Stimulated activated CD4-positive, alpha-beta T cell treated with anti-CD3 and anti-CD28 coated beads, TNF-alpha, amount 100 ng/mL, for 1 hour (primary cell): ENCODE measurements around the gene ITIH1.
"Not testable (repeated sequence)": the region's sequence is repeated elsewhere in the genome, so short reads cannot be mapped to it uniquely, and the experiment has no call there.

ENCODE experiments used
- DNase-seq, 3 donors: peaks; one replicate each; pipeline ENCODE4 v3.0.0-alpha.2; 2020; ENCODE audit warnings: low read depth in 3 of 3, low spot score in 1 of 3

ITIH1 gene

GRCh38 chr3:52774901-52775864, 2.2 kb upstream of the ITIH1 start:
- DNase-seq = no peak

- no peak for DNase-seq
Measured at GRCh38 chr3:52775877-52776276, 1.5 kb upstream of the ITIH1 start.

- DNase-seq = not testable (repeated sequence)
Measured at GRCh38 chr3:52776486-52776885, 913 bp upstream of the ITIH1 start.

GRCh38 chr3:52777959-52778805, 783 bp downstream of the ITIH1 start:
- DNase-seq = no peak

- no peak for DNase-seq
Measured at GRCh38 chr3:52779011-52779836, 1.8 kb downstream of the ITIH1 start.

- DNase-seq = no peak
Measured at GRCh38 chr3:52779837-52780585, 2.6 kb downstream of the ITIH1 start.

- DNase-seq = no peak
Measured at GRCh38 chr3:52781741-52782140, 4.3 kb downstream of the ITIH1 start.

- DNase-seq = no peak
Measured at GRCh38 chr3:52782412-52783210, 5.2 kb downstream of the ITIH1 start.

- DNase-seq = no peak
Measured at GRCh38 chr3:52783211-52783555, 5.8 kb downstream of the ITIH1 start.

GRCh38 chr3:52784021-52784621, 6.7 kb downstream of the ITIH1 start:
- no peak for DNase-seq

- no peak for DNase-seq
Measured at GRCh38 chr3:52784931-52785590, 7.7 kb downstream of the ITIH1 start.

- DNase-seq = no peak
Measured at GRCh38 chr3:52786330-52787215, 9.2 kb downstream of the ITIH1 start.

- no peak for DNase-seq
Measured at GRCh38 chr3:52787246-52787645, 9.8 kb downstream of the ITIH1 start.

GRCh38 chr3:52787672-52788625, 10.6 kb downstream of the ITIH1 start:
- no peak for DNase-seq

- DNase-seq = no peak
Measured at GRCh38 chr3:52788890-52789745, 11.7 kb downstream of the ITIH1 start.

- DNase-seq = no peak
Measured at GRCh38 chr3:52789746-52790040, 12.3 kb downstream of the ITIH1 start.
